Endothelial cell of umbilical vein (primary cell): ENCODE results near the gene FTO. TPM values are rescaled to one million over a fixed set of nuclear protein-coding genes. Genes with fewer than 3 reads are reported as not detected.

Experiments used
- BruUV-seq: library from RNA; stranded (reverse); fragments of 400-500 nt; replicated peaks from 2 replicates; lab custom pipeline; 2021; lab: Mats Ljungman, UMichigan
- CTCF ChIA-PET: fragments of 300-600, 350-600 bp; sonication (Branson Sonifier 250); formaldehyde crosslinking; loops from one replicate; lab custom pipeline; 2021; ENCODE audit warnings: antibody characterized with exemption, inconsistent platforms; lab: Charles Lee
- POLR2A ChIA-PET: fragments of 300-600, 350-600 bp; sonication (Branson Sonifier 250); formaldehyde crosslinking; loops from one replicate; lab custom pipeline; 2021; ENCODE audit warnings: antibody characterized with exemption, inconsistent platforms; lab: Charles Lee
- DNase-seq: peaks from one replicate; pipeline ENCODE4 v3.0.0-alpha.2; 2011; ENCODE audit warnings: low read depth, low spot score
- FAIRE-seq: peaks from 2 replicates; lab custom pipeline; 2011; peaks lifted over from hg19 to GRCh38; lab: Jason Lieb, UNC
- H2AFZ ChIP-seq: 2 replicates; pipeline ENCODE4 v1.6.0; 2012; ENCODE audit warnings: low read depth, low read length, control low read depth, inconsistent platforms
- H3K27ac ChIP-seq: 2 replicates; pipeline ENCODE4 v1.5.1; 2011; ENCODE audit warnings: low read depth, mild to moderate bottlenecking, control low read depth, low read length, moderate library complexity; ENCODE audit not compliant: insufficient read depth
- H3K27me3 ChIP-seq, 2 experiments: 2 replicates each; pipeline versions ENCODE4 v1.6.0 to v1.6.1; 2011; ENCODE audit warnings: low read length in 2 of 2, mixed read lengths in 1 of 2; ENCODE audit not compliant: control insufficient read depth in 2 of 2, insufficient read depth in 2 of 2
- H3K36me3 ChIP-seq, 2 experiments: 2 replicates in 1 of 2; 3 replicates in 1 of 2; pipeline ENCODE4 v1.5.1; 2011; ENCODE audit warnings: low read length in 2 of 2, mild to moderate bottlenecking in 1 of 2, moderate library complexity in 1 of 2; ENCODE audit not compliant: control insufficient read depth in 2 of 2, insufficient read depth in 2 of 2; ENCODE audit errors: extremely low read depth in 1 of 2
- H3K4me1 ChIP-seq: 3 replicates; pipeline ENCODE4 v1.5.1; 2011; ENCODE audit warnings: mild to moderate bottlenecking, low read length; ENCODE audit not compliant: control insufficient read depth, insufficient read depth; ENCODE audit errors: extremely low read depth
- H3K4me2 ChIP-seq: 2 replicates; pipeline ENCODE4 v1.6.1; 2011; ENCODE audit warnings: low read length, control low read depth, mixed read lengths; ENCODE audit not compliant: insufficient read depth
- H3K4me3 ChIP-seq, 3 experiments: fragments of 200-600 bp in 1 of 3; sonication (generic), shearing (Covaris generic) in 1 of 3; replicated peaks in 1 of 3; 2 replicates each; pipeline ENCODE4 v1.5.1; 2011 to 2016; ENCODE audit warnings: control low read depth in 3 of 3, low read length in 3 of 3, mild to moderate bottlenecking in 2 of 3, inconsistent platforms in 1 of 3, low read depth in 1 of 3, moderate library complexity in 1 of 3; ENCODE audit not compliant: insufficient read depth in 1 of 3
- H3K79me2 ChIP-seq: 2 replicates; pipeline ENCODE4 v1.6.0; 2012; ENCODE audit warnings: low read length, inconsistent platforms; ENCODE audit not compliant: control insufficient read depth, insufficient read depth
- H3K9ac ChIP-seq: replicated peaks from 2 replicates; pipeline ENCODE3; 2011; ENCODE audit warnings: low read length, control low read depth; ENCODE audit not compliant: insufficient read depth; ENCODE audit errors: extremely low read depth
- H3K9me1 ChIP-seq: replicated peaks from 3 replicates; pipeline ENCODE4 v1.6.0; 2011; ENCODE audit warnings: mild to moderate bottlenecking, low read length; ENCODE audit not compliant: control insufficient read depth, insufficient read depth; ENCODE audit errors: extremely low read depth
- H3K9me3 ChIP-seq: replicated peaks from 2 replicates; pipeline ENCODE4 v1.5.1; 2012; ENCODE audit warnings: low read length, inconsistent platforms; ENCODE audit not compliant: control insufficient read depth, insufficient read depth
- H4K20me1 ChIP-seq: replicated peaks from 2 replicates; pipeline ENCODE3; 2011; ENCODE audit warnings: mild to moderate bottlenecking, low read length; ENCODE audit not compliant: control insufficient read depth, insufficient read depth; ENCODE audit errors: extremely low read depth
- CTCF ChIP-seq, 2 donors: IDR thresholded peaks; 1 replicate in 1 of 2; 2 replicates in 1 of 2; pipeline ENCODE4 v1.5.1; 2011; ENCODE audit warnings: low read length in 2 of 2, mild to moderate bottlenecking in 2 of 2, moderate library complexity in 2 of 2, control low read depth in 1 of 2, inconsistent platforms in 1 of 2, low read depth in 1 of 2; ENCODE audit not compliant: insufficient read depth in 1 of 2; ENCODE audit errors: extremely low read depth in 1 of 2
- EZH2 ChIP-seq: IDR thresholded peaks from 2 replicates; pipeline ENCODE4 v1.6.1; 2012; ENCODE audit warnings: borderline replicate concordance, low read depth, mild to moderate bottlenecking, moderate library complexity, low read length, inconsistent platforms; ENCODE audit not compliant: severe bottlenecking
- FOS ChIP-seq: IDR thresholded peaks from 2 replicates; pipeline ENCODE4 v1.6.1; 2011; ENCODE audit warnings: mild to moderate bottlenecking, low read length, moderate library complexity, borderline replicate concordance; ENCODE audit not compliant: insufficient read depth
- GATA2 ChIP-seq: IDR thresholded peaks from 2 replicates; pipeline ENCODE4 v1.7.0; 2011; ENCODE audit warnings: low read depth, mild to moderate bottlenecking, moderate library complexity, mixed read lengths, low read length; ENCODE audit not compliant: insufficient read length, insufficient read depth
- JUN ChIP-seq: IDR thresholded peaks from 2 replicates; pipeline ENCODE4 v1.6.1; 2011; ENCODE audit warnings: borderline replicate concordance, low read depth; ENCODE audit not compliant: insufficient read length, insufficient read depth
- MAX ChIP-seq: IDR thresholded peaks from 2 replicates; pipeline ENCODE4 v1.6.1; 2011; ENCODE audit not compliant: insufficient read depth, insufficient read length
- MYC ChIP-seq: IDR thresholded peaks from one replicate; pipeline ENCODE4 v1.6.1; 2011; ENCODE audit warnings: mild to moderate bottlenecking, low read depth, low read length
- POLR2A ChIP-seq: IDR thresholded peaks from 2 replicates; pipeline ENCODE4 v1.6.1; 2012; ENCODE audit warnings: low read depth, mild to moderate bottlenecking, control low read depth, low read length
- POLR2AphosphoS5 ChIP-seq: IDR thresholded peaks from 2 replicates; pipeline ENCODE4 v1.6.1; 2012; ENCODE audit warnings: low read depth, mild to moderate bottlenecking, control low read depth, low read length, moderate library complexity; ENCODE audit not compliant: insufficient read depth
- dilution Hi-C: fragments of 300-500 bp; cut with MboI; formaldehyde crosslinking; loops from one replicate; pipeline ENCODE4 v1.15.0; 2019; ENCODE audit warnings: low sequenced_read_pairs; ENCODE audit not compliant: extremely low pct_ligation_motif_present
- intact Hi-C: fragments of 100-400 bp; cut with micrococcal nuclease; formaldehyde crosslinking; loops from one replicate; pipeline ENCODE4 v1.10.0; 2022
- polyA plus RNA-seq, 4 experiments: library from polyadenylated mRNA; depleted of rRNA in 3 of 4; stranded (reverse) in 3 of 4; unstranded in 1 of 4; fragments of >200 nt; gene quantifications; 2 replicates each; pipeline versions ENCODE4 v1.2.1 to v1.2.3, GENCODE V29; 2011 to 2012; ENCODE audit warnings: missing spikeins in 1 of 4
- total RNA-seq: library from RNA; stranded (reverse); gene quantifications from 2 replicates; pipeline ENCODE4 v1.2.3, GENCODE V29; 2021

The FTO gene
- total and polyA plus RNA-seq, 2 donors (not counting 3 experiments of a cell fraction or from before 2014, with no cell fraction given): 48.6 to 87.1 TPM

- Histone ChIP-seq H3K9ac (no peak overlapping the region), H3K4me2 (no peak overlapping the region), H3K4me1 (no peaks in the 10 kb centered on the region), H3K27ac (no peak overlapping the region), H3K36me3 (no peaks in the 10 kb centered on the region), H3K79me2 (no peaks in the 10 kb centered on the region), H4K20me1 (no peaks in the 10 kb centered on the region), H3K4me3 (no peak overlapping the region), H3K9me1 (no peaks in the 10 kb centered on the region), H3K27me3 (no peaks in the 10 kb centered on the region), H3K9me3 (no peaks in the 10 kb centered on the region), H2AFZ (no peak overlapping the region)
- no peak for FAIRE-seq
- no peak for DNase-seq
- dilution Hi-C loops (no loop called here), intact Hi-C loops (no loop called here)
- CTCF ChIA-PET: no interaction called here
- POLR2A ChIA-PET: no interaction called here
- no TSS peak for BruUV-seq
- TF ChIP-seq MAX (no peak), JUN (no peak), POLR2A (no peak), POLR2AphosphoS5 (no peak), FOS (no peak)
These were observed 151.6 kb downstream of the FTO start for GRCh38 chr16:53855511-53855910.

GRCh38 chr16:53859995-53860540 lies 156.1 kb downstream of the FTO start:
- Histone ChIP-seq H2AFZ (no peak overlapping the region), H3K9me3 (no peaks in the 10 kb centered on the region), H3K9me1 (no peaks in the 10 kb centered on the region), H3K36me3 (no peaks in the 10 kb centered on the region), H3K4me1 (peaks cover 10% of the 10 kb centered on the region), H3K27ac (no peak overlapping the region), H4K20me1 (no peaks in the 10 kb centered on the region), H3K79me2 (no peaks in the 10 kb centered on the region), H3K27me3 (no peaks in the 10 kb centered on the region), H3K4me3 (no peak overlapping the region), H3K9ac (no peak overlapping the region), H3K4me2 (no peak overlapping the region)
- no TSS peak for BruUV-seq
- intact Hi-C loops (no loop called here), dilution Hi-C loops (no loop called here)
- CTCF ChIA-PET: no interaction called here
- POLR2A ChIA-PET: no interaction called here
- FAIRE-seq (no peak), DNase-seq (no peak)
- TF ChIP-seq POLR2AphosphoS5: no peak
- TF ChIP-seq CTCF (IDR thresholded peaks at IDR 0.05; ENCODE audit: extremely low read depth in 1 of 2, insufficient read depth in 1 of 2, low read depth in 1 of 2, low read length in 2 of 2): no peak
- TF ChIP-seq MAX: no peak
- TF ChIP-seq POLR2A: no peak
- TF ChIP-seq MYC: no peak
- no peak for TF ChIP-seq FOS
- no peak for TF ChIP-seq GATA2
- TF ChIP-seq JUN: no peak
- TF ChIP-seq EZH2: no peak
